Measurements from ENCODE around the gene NEU4. TPM values are rescaled to one million over a fixed set of nuclear protein-coding genes. Genes with fewer than 3 reads are reported as not detected.
A peak's percentile ranks its signal among the peaks of the same experiment; 100 is the strongest.

NEU4 gene
- total RNA-seq, 1 donor: not detected

- Histone ChIP-seq H3K36me3 (ENCODE audit: insufficient read depth, low read length) (no peaks in the 10 kb centered on the region), H3K27me3 (ENCODE audit: insufficient read depth, low read length) (peaks cover 16% of the 10 kb centered on the region), H4K20me1 (ENCODE audit: insufficient read depth, low read length) (no peaks in the 10 kb centered on the region), H3K4me2 (ENCODE audit: insufficient read depth, low read length) (no peak overlapping the region), H3K4me3 (ENCODE audit: insufficient read depth, low read length) (no peak overlapping the region), H3K27ac (ENCODE audit: low read depth, low read length) (no peak overlapping the region), H3K9me3 (ENCODE audit: low read depth, low read length) (no peaks in the 10 kb centered on the region), H3K4me1 (ENCODE audit: insufficient read depth, low read length) (no peaks in the 10 kb centered on the region), H2AFZ (ENCODE audit: low read length) (no peak overlapping the region), H3K79me2 (ENCODE audit: insufficient read depth, low read length) (no peaks in the 10 kb centered on the region)
- no peak for TF ChIP-seq CTCF (IDR thresholded peaks at IDR 0.05; ENCODE audit: extremely low read depth, low read depth, low read length)
- peak; percentile 82 for DNase-seq (ENCODE audit: insufficient read length, low spot score, missing footprints)
Observed at GRCh38 chr2:241808051-241808720, 807 bp upstream of the NEU4 start.

GRCh38 chr2:241809383-241810306 lies 652 bp downstream of the NEU4 start:
- Histone ChIP-seq H3K4me1 (ENCODE audit: insufficient read depth, low read length) (no peaks in the 10 kb centered on the region), H3K4me2 (ENCODE audit: insufficient read depth, low read length) (no peak overlapping the region), H3K27me3 (ENCODE audit: insufficient read depth, low read length) (peaks cover 3% of the 10 kb centered on the region), H3K36me3 (ENCODE audit: insufficient read depth, low read length) (no peaks in the 10 kb centered on the region), H3K79me2 (ENCODE audit: insufficient read depth, low read length) (no peaks in the 10 kb centered on the region), H2AFZ (ENCODE audit: low read length) (no peak overlapping the region), H3K4me3 (ENCODE audit: insufficient read depth, low read length) (no peak overlapping the region), H3K27ac (ENCODE audit: low read depth, low read length) (no peak overlapping the region), H3K9me3 (ENCODE audit: low read depth, low read length) (no peaks in the 10 kb centered on the region), H4K20me1 (ENCODE audit: insufficient read depth, low read length) (no peaks in the 10 kb centered on the region)
- TF ChIP-seq CTCF (IDR thresholded peaks at IDR 0.05; ENCODE audit: extremely low read depth, low read depth, low read length): no peak
- DNase-seq (ENCODE audit: insufficient read length, low spot score, missing footprints): peak; percentile 83

GRCh38 chr2:241810307-241811200 lies 1.6 kb downstream of the NEU4 start:
- no peak overlapping the region for H2AFZ ChIP-seq (ENCODE audit: low read length)
- H3K27me3 ChIP-seq (ENCODE audit: insufficient read depth, low read length): no peaks in the 10 kb centered on the region
- no peak overlapping the region for H3K4me3 ChIP-seq (ENCODE audit: insufficient read depth, low read length)
- no peak overlapping the region for H3K27ac ChIP-seq (ENCODE audit: low read depth, low read length)
- H3K36me3 ChIP-seq (ENCODE audit: insufficient read depth, low read length): no peaks in the 10 kb centered on the region
- H3K79me2 ChIP-seq (ENCODE audit: insufficient read depth, low read length): no peaks in the 10 kb centered on the region
- no peaks in the 10 kb centered on the region for H3K4me1 ChIP-seq (ENCODE audit: insufficient read depth, low read length)
- peak; percentile 81 for DNase-seq (ENCODE audit: insufficient read length, low spot score, missing footprints)
- H4K20me1 ChIP-seq (ENCODE audit: insufficient read depth, low read length): no peaks in the 10 kb centered on the region
- no peaks in the 10 kb centered on the region for H3K9me3 ChIP-seq (ENCODE audit: low read depth, low read length)
- no peak for TF ChIP-seq CTCF (IDR thresholded peaks at IDR 0.05; ENCODE audit: extremely low read depth, low read depth, low read length)
- H3K4me2 ChIP-seq (ENCODE audit: insufficient read depth, low read length): no peak overlapping the region

Measured in osteoblast (primary cell).